Stomach (tissue), 4 donors: Measurements from ENCODE around the gene TFRC.
"Not testable (repeated sequence)": the region's sequence is repeated elsewhere in the genome, so short reads cannot be mapped to it uniquely, and the experiment has no call there.

Experiments used
- CTCF ChIP-seq, 7 experiments: fragments of 450-650 bp in 4 of 7; fragments of 200-600 bp in 3 of 7; sonication (generic) in 3 of 7; IDR thresholded peaks; one replicate each; pipeline ENCODE4 v1.5.1; 2016 to 2019; ENCODE audit warnings: antibody characterized with exemption in 7 of 7, control low read depth in 2 of 7, mild to moderate bottlenecking in 1 of 7
- POLR2A ChIP-seq, 4 donors: fragments of 450-650 bp; IDR thresholded peaks; one replicate each; pipeline ENCODE4 v1.6.1; 2016; ENCODE audit warnings: antibody characterized with exemption in 4 of 4, control low read depth in 2 of 4, mild to moderate bottlenecking in 1 of 4, moderate library complexity in 1 of 4
- POLR2AphosphoS5 ChIP-seq, 3 donors: sonication (generic); formaldehyde crosslinking; IDR thresholded peaks; one replicate each; pipeline ENCODE4 v1.6.1; 2016; ENCODE audit warnings: antibody characterized with exemption in 3 of 3

DNA sequence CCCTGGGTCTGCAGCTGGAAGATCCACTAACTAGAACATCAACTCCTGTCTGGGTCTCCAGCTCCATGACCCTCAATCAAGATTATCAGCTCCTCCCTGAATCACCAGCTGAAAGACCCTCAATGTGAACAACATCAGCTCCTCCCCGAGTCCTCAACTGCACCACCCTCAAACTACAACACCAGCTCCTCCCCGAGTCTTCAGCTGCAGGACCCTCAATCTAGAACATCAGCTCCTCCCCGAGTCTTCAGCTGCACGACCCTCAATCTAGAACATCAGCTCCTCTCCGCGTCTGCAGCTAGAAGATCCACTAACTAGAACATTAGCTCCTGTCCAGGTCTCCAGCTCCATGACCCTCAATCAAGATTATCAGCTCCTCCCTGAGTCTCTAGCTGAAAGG, 79.2 kb downstream of the TFRC start:
- not testable (repeated sequence) for TF ChIP-seq CTCF, POLR2AphosphoS5, POLR2A (IDR thresholded peaks at IDR 0.05)
